ENCODE measurements around the gene OPCML. TPM values are rescaled to one million over a fixed set of nuclear protein-coding genes. Genes with fewer than 3 reads are reported as not detected.

OPCML gene
- total RNA-seq, 4 donors from 2014 or later = 0.33 TPM; not detected in 3

DNA sequence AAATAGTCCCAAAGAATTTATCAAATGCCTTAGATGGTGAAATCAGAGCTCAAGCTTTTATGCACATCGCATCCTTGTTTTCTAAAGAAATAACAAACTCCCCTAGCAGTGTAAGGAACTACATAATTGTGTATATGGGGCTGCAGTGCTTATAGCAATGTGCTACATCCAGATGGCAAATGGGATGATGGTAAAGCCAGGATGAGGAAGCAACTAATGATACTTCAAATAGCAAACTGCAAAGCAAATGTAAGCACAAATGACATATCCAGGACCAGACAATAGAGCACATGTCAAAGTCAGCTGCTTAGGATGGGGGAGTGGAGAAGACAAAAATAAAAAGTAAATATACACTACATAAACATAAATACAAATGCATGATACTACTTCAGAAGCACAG is 425.9 kb downstream of the OPCML start:
- intact Hi-C loops (cut with DNase I) = no loop called here
- no peaks in the 10 kb centered on the region for H3K36me3 ChIP-seq
- no peak overlapping the region for H3K27ac ChIP-seq
- H3K4me1 ChIP-seq = no peaks in the 10 kb centered on the region
- no peaks in the 10 kb centered on the region for H3K9me3 ChIP-seq
- TF ChIP-seq, protein P1, sequence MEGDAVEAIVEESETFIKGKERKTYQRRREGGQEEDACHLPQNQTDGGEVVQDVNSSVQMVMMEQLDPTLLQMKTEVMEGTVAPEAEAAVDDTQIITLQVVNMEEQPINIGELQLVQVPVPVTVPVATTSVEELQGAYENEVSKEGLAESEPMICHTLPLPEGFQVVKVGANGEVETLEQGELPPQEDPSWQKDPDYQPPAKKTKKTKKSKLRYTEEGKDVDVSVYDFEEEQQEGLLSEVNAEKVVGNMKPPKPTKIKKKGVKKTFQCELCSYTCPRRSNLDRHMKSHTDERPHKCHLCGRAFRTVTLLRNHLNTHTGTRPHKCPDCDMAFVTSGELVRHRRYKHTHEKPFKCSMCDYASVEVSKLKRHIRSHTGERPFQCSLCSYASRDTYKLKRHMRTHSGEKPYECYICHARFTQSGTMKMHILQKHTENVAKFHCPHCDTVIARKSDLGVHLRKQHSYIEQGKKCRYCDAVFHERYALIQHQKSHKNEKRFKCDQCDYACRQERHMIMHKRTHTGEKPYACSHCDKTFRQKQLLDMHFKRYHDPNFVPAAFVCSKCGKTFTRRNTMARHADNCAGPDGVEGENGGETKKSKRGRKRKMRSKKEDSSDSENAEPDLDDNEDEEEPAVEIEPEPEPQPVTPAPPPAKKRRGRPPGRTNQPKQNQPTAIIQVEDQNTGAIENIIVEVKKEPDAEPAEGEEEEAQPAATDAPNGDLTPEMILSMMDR (IDR thresholded peaks at IDR 0.05) = no peak
- TF ChIP-seq POLR2A (IDR thresholded peaks at IDR 0.05) = no peak
- no peak for DNase-seq
- WGBS, 2 donors = 93% methylated on average over 1 of the region's 1 CpG
- H3K27me3 ChIP-seq = no peaks in the 10 kb centered on the region
- no peak overlapping the region for H3K4me3 ChIP-seq (replicated peaks in 1 of 3)

DNA sequence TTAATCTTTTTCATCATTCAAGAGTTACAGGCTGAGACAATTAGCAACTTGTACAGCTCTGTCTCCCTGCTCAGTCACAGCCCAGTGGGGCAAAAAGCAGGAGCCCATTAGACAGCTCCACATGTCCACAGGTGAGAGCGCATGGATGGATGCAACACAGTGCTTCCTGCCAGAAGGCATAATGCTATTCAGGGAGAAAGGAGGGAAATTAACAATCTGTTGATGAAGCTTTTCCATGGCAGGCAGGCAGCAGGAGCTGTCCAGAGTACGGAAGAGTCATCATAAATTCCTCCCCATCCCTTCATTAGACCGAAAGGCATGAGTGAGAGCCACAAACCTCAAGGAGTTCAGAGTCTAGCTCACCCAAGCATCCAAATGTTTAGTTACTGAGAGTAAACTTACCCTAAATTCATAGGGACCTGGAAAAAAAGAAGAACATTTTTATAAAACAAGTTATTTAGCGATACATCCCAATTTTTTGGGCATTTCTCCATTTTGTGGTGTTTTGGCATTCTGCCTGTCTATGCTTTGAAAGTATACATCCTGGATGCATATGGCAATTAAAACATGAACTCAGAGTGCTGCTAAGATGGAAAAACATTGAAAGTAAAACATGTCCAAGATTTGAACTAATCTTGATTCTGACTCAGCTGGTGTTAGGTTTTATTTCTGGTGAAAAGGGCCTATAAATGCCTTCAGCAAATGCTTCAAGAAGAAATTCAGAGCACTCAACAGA is 428.1 kb downstream of the OPCML start:
- 75 to 83% methylated on average over 4 of the region's 4 CpGs for WGBS, 2 donors
- intact Hi-C loops (cut with DNase I) = no loop called here
- no peak overlapping the region for H3K4me3 ChIP-seq (replicated peaks in 1 of 3)
- H3K36me3 ChIP-seq = no peaks in the 10 kb centered on the region
- no peaks in the 10 kb centered on the region for H3K4me1 ChIP-seq
- TF ChIP-seq POLR2A (IDR thresholded peaks at IDR 0.05) = no peak
- TF ChIP-seq, protein P1 (IDR thresholded peaks at IDR 0.05) = no peak
- no peaks in the 10 kb centered on the region for H3K9me3 ChIP-seq
- DNase-seq = no peak
- H3K27ac ChIP-seq = no peak overlapping the region
- H3K27me3 ChIP-seq = no peaks in the 10 kb centered on the region

DNA sequence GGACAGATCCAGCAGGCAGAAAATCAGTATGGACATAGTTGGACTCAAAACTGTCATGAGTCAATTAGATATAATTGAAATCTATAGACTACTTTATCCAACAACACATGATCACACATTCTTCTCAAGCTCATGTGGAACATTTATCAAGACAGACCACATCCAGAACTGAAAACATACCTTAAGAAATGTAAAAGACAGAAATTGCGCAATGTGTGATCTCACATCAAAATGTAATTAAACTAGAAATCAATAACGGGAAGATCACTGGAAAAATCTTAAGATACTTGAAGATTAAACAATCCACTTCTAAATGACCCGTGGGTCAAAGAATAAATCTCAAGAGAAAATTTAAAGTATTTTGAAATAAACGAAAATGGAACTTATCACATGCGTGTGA is 435.3 kb downstream of the OPCML start:
- no peak overlapping the region for H3K4me3 ChIP-seq (replicated peaks in 1 of 3)
- no peak for TF ChIP-seq POLR2A (IDR thresholded peaks at IDR 0.05)
- TF ChIP-seq, protein P1 (IDR thresholded peaks at IDR 0.05) = no peak
- no peaks in the 10 kb centered on the region for H3K9me3 ChIP-seq
- intact Hi-C loops (cut with DNase I) = no loop called here
- DNase-seq = no peak
- no peaks in the 10 kb centered on the region for H3K36me3 ChIP-seq
- H3K27ac ChIP-seq = no peak overlapping the region
- 90 to 93% methylated on average over 5 of the region's 5 CpGs for WGBS, 2 donors
- H3K4me1 ChIP-seq = no peaks in the 10 kb centered on the region
- H3K27me3 ChIP-seq = no peaks in the 10 kb centered on the region

DNA sequence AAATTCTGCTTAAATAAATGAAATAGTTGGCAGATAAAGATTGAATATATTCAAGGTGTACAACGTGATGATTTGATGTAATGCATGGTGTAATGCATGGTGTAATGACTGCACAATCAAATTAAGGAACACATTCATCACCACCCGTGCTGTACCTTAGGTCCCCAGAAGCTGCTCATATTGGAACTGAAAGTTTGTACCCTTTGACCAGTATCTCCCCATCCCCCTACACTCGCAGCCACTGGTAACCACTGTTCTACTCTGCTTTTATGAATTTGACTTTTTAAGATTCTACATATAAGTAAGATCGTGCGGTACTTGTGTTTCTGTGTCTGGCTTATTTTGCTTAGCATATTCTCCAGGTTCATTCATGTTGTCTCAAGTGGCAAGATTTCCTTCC is 445.8 kb downstream of the OPCML start:
- H3K4me3 ChIP-seq (replicated peaks in 1 of 3) = no peak overlapping the region
- TF ChIP-seq, protein P1 (IDR thresholded peaks at IDR 0.05) = no peak
- TF ChIP-seq POLR2A (IDR thresholded peaks at IDR 0.05) = no peak
- DNase-seq = no peak
- no peak overlapping the region for H3K27ac ChIP-seq
- intact Hi-C loops (cut with DNase I) = loop anchor here (10.0 kb wide), 1 partner anchor 78 kb away; no protein-coding TSS in a partner anchor
- WGBS, 2 donors = 52 to 56% methylated on average over 5 of the region's 5 CpGs
- no peaks in the 10 kb centered on the region for H3K27me3 ChIP-seq
- H3K36me3 ChIP-seq = no peaks in the 10 kb centered on the region
- H3K4me1 ChIP-seq = peaks cover 4 to 5% of the 10 kb centered on the region in 2 donors
- H3K9me3 ChIP-seq = no peaks in the 10 kb centered on the region

DNA sequence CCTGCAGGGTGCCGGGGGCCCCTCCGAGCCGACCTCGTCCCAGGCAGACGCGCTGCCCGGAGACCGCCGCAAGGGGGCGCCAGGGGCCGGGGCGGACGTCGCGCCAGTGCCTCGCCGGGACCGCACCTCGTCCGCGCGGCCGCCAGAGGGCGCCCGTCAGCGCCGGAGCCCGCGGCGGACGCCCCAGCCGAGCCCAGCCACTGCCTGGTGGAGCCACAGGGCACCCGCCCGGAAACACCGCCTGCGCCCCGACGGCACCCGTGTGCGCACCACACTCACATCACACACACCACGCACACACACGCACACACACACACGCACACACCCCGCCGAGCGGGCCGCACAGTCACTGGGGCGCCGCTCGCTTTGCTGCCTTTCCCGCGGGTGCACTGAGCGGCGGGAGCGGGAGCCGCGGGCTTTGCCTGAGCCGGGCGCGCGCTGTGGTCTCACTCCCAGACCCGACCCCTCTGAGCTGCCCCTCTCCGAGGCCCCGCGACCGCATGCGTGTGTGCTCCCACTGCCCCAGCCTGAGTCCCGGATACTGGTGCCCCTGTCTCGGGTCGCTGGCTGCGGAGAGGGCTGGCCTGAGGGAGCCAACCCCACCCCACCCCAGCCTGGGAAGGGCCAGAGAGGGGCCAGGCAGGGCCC is 449.3 kb downstream of the OPCML start:
- no peaks in the 10 kb centered on the region for H3K9me3 ChIP-seq
- DNase-seq = peak; percentile 65 to 66
- no peaks in the 10 kb centered on the region for H3K36me3 ChIP-seq
- no peak overlapping the region for H3K27ac ChIP-seq
- H3K4me1 ChIP-seq = peaks cover 4 to 5% of the 10 kb centered on the region in 2 donors
- 0% methylated on average over 4 of the region's 71 CpGs; no CpG with 5 or more reads in 1 of the 2 donors for WGBS, 2 donors
- peak overlapping the region in 1 of 3 donors; percentile 26 for H3K4me3 ChIP-seq (replicated peaks in 1 of 3)
- intact Hi-C loops (cut with DNase I) = loop anchor here (5.0 to 10.0 kb wide), 2 partner anchors 82 to 749 kb away; no protein-coding TSS in a partner anchor
- TF ChIP-seq POLR2A (IDR thresholded peaks at IDR 0.05) = no peak
- TF ChIP-seq, protein P1 (IDR thresholded peaks at IDR 0.05) = peak; percentile 12 to 100 (median 88)
- no peaks in the 10 kb centered on the region for H3K27me3 ChIP-seq
